SK-N-SH treated with all-trans-retinoic acid at 6 μM for 48 hours (cell line): ENCODE measurements around the gene THOC7.

Source experiments
- ATAC-seq: fragments of 200-7000 bp; cut with Tn5 transposase; 3 replicates; pipeline ENCODE4 v1.9.1; 2020; ENCODE audit warnings: mild to moderate bottlenecking, moderate library complexity
- ARNTL ChIP-seq: fragments of 450-650 bp; formaldehyde crosslinking; IDR thresholded peaks from 2 replicates; pipeline ENCODE4 v1.5.0; 2020; ENCODE audit warnings: low read depth, mild to moderate bottlenecking, moderate library complexity, borderline replicate concordance
- BACH2 ChIP-seq: fragments of 250-450 bp; sonication (Bioruptor Pico); IDR thresholded peaks from 2 replicates; pipeline ENCODE4 v1.9.0; 2021; ENCODE audit warnings: mild to moderate bottlenecking, borderline replicate concordance
- CREB5 ChIP-seq: fragments of 250-450 bp; sonication (Bioruptor Pico); IDR thresholded peaks from 2 replicates; pipeline ENCODE4 v1.5.1; 2020; ENCODE audit warnings: low read depth, mild to moderate bottlenecking, moderate library complexity
- CSDC2 ChIP-seq: fragments of 250-450 bp; sonication (Bioruptor Pico); IDR thresholded peaks from 2 replicates; pipeline ENCODE4 v1.5.0; 2020; ENCODE audit warnings: mild to moderate bottlenecking, moderate library complexity
- CSRNP3 ChIP-seq: fragments of 250-450 bp; sonication (Bioruptor Pico); IDR thresholded peaks from 2 replicates; pipeline ENCODE4 v1.5.1; 2021; ENCODE audit warnings: mild to moderate bottlenecking, moderate library complexity
- ESRRG ChIP-seq: fragments of 250-450 bp; sonication (Bioruptor Pico); IDR thresholded peaks from 2 replicates; pipeline ENCODE4 v1.6.1; 2021; ENCODE audit warnings: mild to moderate bottlenecking
- GLIS3 ChIP-seq: fragments of 250-450 bp; sonication (Bioruptor Pico); IDR thresholded peaks from 2 replicates; pipeline ENCODE4 v1.5.0; 2020; ENCODE audit warnings: mild to moderate bottlenecking, moderate library complexity
- ISL1 ChIP-seq: fragments of 250-450 bp; sonication (Bioruptor Pico); IDR thresholded peaks from 2 replicates; pipeline ENCODE4 v2.1.2; 2022; ENCODE audit warnings: mild to moderate bottlenecking, moderate library complexity
- OSR1 ChIP-seq: fragments of 250-450 bp; sonication (Bioruptor Pico); IDR thresholded peaks from 2 replicates; pipeline ENCODE4 v1.8.0; 2022; ENCODE audit warnings: moderate library complexity, mild to moderate bottlenecking, inconsistent platforms
- POU6F1 ChIP-seq: fragments of 250-450 bp; sonication (Bioruptor Pico); IDR thresholded peaks from 2 replicates; pipeline ENCODE4 v1.8.0; 2021; ENCODE audit warnings: low read depth, mild to moderate bottlenecking, moderate library complexity, borderline replicate concordance
- PPARA ChIP-seq: fragments of 250-450 bp; sonication (Bioruptor Pico); IDR thresholded peaks from 2 replicates; pipeline ENCODE4 v1.5.0; 2020; ENCODE audit warnings: mild to moderate bottlenecking, borderline replicate concordance
- RARB ChIP-seq: fragments of 250-450 bp; sonication (Bioruptor Pico); IDR thresholded peaks from 2 replicates; pipeline ENCODE4 v1.8.0; 2021; ENCODE audit warnings: mild to moderate bottlenecking, moderate library complexity
- SNAI2 ChIP-seq: fragments of 250-450 bp; sonication (Bioruptor Pico); IDR thresholded peaks from 2 replicates; pipeline ENCODE4 v1.5.0; 2020; ENCODE audit warnings: mild to moderate bottlenecking, moderate library complexity
- TCF4 ChIP-seq: fragments of 250-450 bp; sonication (Bioruptor Pico); IDR thresholded peaks from 2 replicates; pipeline ENCODE4 v1.8.0; 2021; ENCODE audit warnings: mild to moderate bottlenecking, moderate library complexity, borderline replicate concordance
- TOX ChIP-seq: fragments of 250-450 bp; sonication (Bioruptor Pico); IDR thresholded peaks from 2 replicates; pipeline ENCODE4 v1.8.0; 2021; ENCODE audit warnings: mild to moderate bottlenecking, moderate library complexity, borderline replicate concordance
- TSHZ2 ChIP-seq: fragments of 250-450 bp; sonication (Bioruptor Pico); IDR thresholded peaks from 2 replicates; pipeline ENCODE4 v1.5.0; 2020; ENCODE audit warnings: mild to moderate bottlenecking, moderate library complexity
- ZC3H10 ChIP-seq: fragments of 250-450 bp; sonication (Bioruptor Pico); IDR thresholded peaks from 2 replicates; pipeline ENCODE4 v1.5.1; 2021; ENCODE audit warnings: mild to moderate bottlenecking, moderate library complexity
- ZFP3 ChIP-seq: fragments of 250-450 bp; sonication (Bioruptor Pico); IDR thresholded peaks from 2 replicates; pipeline ENCODE4 v1.5.0; 2020; ENCODE audit warnings: mild to moderate bottlenecking, moderate library complexity
- ZNF565 ChIP-seq: fragments of 450-650 bp; formaldehyde crosslinking; conservative IDR thresholded peaks from 2 replicates; pipeline ENCODE4 v1.5.0; 2020; ENCODE audit warnings: low read depth, mild to moderate bottlenecking, moderate library complexity
- ZNF70 ChIP-seq: fragments of 450-650 bp; formaldehyde crosslinking; IDR thresholded peaks from 2 replicates; pipeline ENCODE4 v1.5.0; 2020; ENCODE audit warnings: mild to moderate bottlenecking, moderate library complexity
- ZNF8 ChIP-seq: fragments of 450-650 bp; formaldehyde crosslinking; IDR thresholded peaks from 2 replicates; pipeline ENCODE4 v1.5.0; 2020; ENCODE audit warnings: mild to moderate bottlenecking, moderate library complexity

THOC7 gene

GRCh38 chr3:63911873-63912767, 48.5 kb upstream of the THOC7 start, which contains the start of gene SCAANT1:
Gene SCAANT1, minus strand, starts transcription at chr3:63912383.
- no peak for TF ChIP-seq GLIS3
- no peak for TF ChIP-seq PPARA
- TF ChIP-seq RARB = no peak
- no peak for TF ChIP-seq TSHZ2 (CRISPR knock-in tag)
- no peak for TF ChIP-seq POU6F1 (CRISPR knock-in tag)
- no peak for TF ChIP-seq ARNTL (CRISPR knock-in tag)
- no peak for TF ChIP-seq ZFP3 (CRISPR knock-in tag)
- TF ChIP-seq SNAI2 (CRISPR knock-in tag) = no peak
- TF ChIP-seq ZNF565 (CRISPR knock-in tag) = no peak
- no peak for TF ChIP-seq TCF4
- no peak for TF ChIP-seq TOX
- TF ChIP-seq ZNF70 (CRISPR knock-in tag) = no peak
- no peak for TF ChIP-seq ESRRG (CRISPR knock-in tag)
- TF ChIP-seq ZC3H10 (CRISPR knock-in tag) = no peak
- TF ChIP-seq CREB5 = no peak
- TF ChIP-seq OSR1 (CRISPR knock-in tag) = no peak
- no peak for TF ChIP-seq ZNF8 (CRISPR knock-in tag)
- no peak for TF ChIP-seq CSDC2 (CRISPR knock-in tag)
- TF ChIP-seq BACH2 (CRISPR knock-in tag) = no peak
- TF ChIP-seq ISL1 = no peak

GRCh38 chr3:63911509-63911872, 47.9 kb upstream of the THOC7 start:
- ATAC-seq = peak; percentile 15; the same call in 2 of the 3 replicates
- TF ChIP-seq CSDC2 (CRISPR knock-in tag) (no peak), TCF4 (no peak), BACH2 (CRISPR knock-in tag) (no peak), TSHZ2 (CRISPR knock-in tag) (no peak), OSR1 (CRISPR knock-in tag) (no peak), ESRRG (CRISPR knock-in tag) (no peak), ZNF70 (CRISPR knock-in tag) (no peak), SNAI2 (CRISPR knock-in tag) (no peak), RARB (no peak), CSRNP3 (CRISPR knock-in tag) (no peak), ISL1 (no peak)
- TF ChIP-seq, all 23 proteins: peak for 0

More at GRCh38 chr3:63911873-63912767, 48.5 kb upstream of the THOC7 start, which contains the start of gene SCAANT1:
- peak; percentile 92 for ATAC-seq
